Measurements from ENCODE around the gene TMEM86A.

TMEM86A gene

DNA sequence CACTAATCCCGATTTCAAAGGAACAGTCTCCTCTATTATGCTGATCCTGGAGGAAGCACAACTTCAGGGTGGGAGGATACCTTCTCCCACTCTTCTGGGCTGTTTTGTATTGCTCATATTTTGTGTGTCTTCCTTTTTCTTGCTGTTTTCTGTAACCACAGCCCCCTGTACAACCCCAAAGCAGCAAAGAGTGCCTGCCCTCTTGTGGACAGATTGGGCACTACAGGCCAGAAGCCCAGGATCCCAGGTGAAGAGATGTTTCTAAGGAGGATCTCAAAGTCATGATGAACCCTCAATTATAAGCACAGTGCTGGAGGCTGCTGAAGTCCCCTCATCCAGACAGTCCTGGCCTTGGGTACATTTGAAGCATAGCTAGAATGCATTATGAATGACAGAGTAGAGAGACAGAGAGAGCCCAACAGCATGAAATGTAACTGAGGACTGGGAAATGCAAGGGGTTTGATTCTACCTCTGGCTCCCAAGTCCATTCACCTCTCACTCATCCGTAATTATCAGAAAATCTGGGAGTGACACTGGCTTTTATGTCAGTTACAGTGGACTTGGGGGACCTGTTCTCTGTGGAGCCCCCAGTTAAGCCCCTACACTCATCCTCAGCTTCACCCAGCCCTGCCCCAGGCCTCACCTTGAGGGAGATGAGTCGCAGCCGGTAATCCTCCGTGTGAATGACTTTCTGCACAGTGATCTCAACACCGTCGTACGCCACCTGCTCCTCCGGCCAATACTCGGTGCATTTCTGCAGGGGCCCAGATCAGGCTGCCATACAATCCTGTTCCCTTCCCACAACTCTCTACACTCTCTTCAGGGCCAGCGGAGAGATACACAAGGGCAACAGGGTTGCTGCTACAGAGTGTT, 33.6 kb downstream of the TMEM86A start:
- no peak overlapping the region for H3K4me3 ChIP-seq (ENCODE audit: control insufficient read depth, low read depth, low read length)
- no peak for DNase-seq (ENCODE audit: low read depth)
- TF ChIP-seq, protein P1, sequence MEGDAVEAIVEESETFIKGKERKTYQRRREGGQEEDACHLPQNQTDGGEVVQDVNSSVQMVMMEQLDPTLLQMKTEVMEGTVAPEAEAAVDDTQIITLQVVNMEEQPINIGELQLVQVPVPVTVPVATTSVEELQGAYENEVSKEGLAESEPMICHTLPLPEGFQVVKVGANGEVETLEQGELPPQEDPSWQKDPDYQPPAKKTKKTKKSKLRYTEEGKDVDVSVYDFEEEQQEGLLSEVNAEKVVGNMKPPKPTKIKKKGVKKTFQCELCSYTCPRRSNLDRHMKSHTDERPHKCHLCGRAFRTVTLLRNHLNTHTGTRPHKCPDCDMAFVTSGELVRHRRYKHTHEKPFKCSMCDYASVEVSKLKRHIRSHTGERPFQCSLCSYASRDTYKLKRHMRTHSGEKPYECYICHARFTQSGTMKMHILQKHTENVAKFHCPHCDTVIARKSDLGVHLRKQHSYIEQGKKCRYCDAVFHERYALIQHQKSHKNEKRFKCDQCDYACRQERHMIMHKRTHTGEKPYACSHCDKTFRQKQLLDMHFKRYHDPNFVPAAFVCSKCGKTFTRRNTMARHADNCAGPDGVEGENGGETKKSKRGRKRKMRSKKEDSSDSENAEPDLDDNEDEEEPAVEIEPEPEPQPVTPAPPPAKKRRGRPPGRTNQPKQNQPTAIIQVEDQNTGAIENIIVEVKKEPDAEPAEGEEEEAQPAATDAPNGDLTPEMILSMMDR (IDR thresholded peaks at IDR 0.05; ENCODE audit: control insufficient read depth, insufficient read depth, low read depth, low read length, missing control alignments) = peak; percentile 98

- H3K4me3 ChIP-seq (ENCODE audit: control insufficient read depth, low read depth, low read length) = no peak overlapping the region
- no peak for DNase-seq (ENCODE audit: low read depth)
- TF ChIP-seq, protein P1 (IDR thresholded peaks at IDR 0.05; ENCODE audit: control insufficient read depth, insufficient read depth, low read depth, low read length, missing control alignments) = no peak
These were observed 34.6 kb downstream of the TMEM86A start for GRCh38 chr11:18733202-18733601.

DNA sequence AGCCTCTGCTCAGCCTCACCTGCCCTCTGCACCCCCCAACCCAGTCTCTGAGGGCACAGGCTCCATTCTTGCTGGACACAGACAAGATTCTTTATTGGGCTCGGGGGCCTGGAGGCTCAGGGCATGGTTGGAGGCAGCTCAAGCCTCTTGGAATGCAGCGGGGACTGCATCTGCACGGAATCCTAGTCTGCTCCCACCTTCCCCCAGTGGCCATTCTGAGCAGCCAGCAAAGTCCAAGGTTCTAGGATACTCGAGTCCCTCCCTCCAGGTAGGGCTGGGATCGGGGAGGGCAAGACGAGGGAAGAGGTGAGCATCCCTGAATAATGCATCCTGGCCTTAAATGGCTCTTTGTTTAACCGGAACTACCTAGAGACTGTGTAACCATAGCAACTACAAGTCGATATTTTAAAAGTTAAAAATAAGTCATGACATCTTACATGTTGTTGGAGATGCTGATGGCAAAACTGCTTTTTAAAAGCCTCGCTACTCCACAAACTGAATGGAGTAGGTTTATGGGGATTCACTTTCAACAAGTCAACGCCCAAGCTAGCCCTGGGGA, 38.1 kb downstream of the TMEM86A start:
- TF ChIP-seq, protein P1 (IDR thresholded peaks at IDR 0.05; ENCODE audit: control insufficient read depth, insufficient read depth, low read depth, low read length, missing control alignments) = no peak
- no peak for DNase-seq (ENCODE audit: low read depth)
- H3K4me3 ChIP-seq (ENCODE audit: control insufficient read depth, low read depth, low read length) = no peak overlapping the region

DNA sequence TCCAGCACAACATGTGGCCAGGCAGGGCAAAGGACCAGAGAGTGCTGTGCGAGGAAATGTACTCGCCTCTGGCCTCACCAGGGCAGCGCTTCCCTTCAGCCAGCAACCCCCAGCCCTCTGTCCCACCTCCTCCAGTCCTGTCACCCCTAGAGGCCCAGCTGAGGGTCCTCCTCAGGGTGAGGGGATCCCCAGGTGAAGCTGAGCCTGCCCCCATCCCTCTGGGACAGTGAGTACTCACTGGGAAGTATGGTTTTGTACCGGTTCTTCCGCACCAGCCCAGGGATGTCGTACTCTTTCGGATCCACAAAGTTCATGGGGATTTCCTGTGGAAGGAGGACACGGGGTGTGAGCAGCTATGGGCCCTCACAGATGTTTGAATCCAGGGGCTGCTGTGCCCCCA, 39.1 kb downstream of the TMEM86A start:
- TF ChIP-seq, protein P1 (IDR thresholded peaks at IDR 0.05; ENCODE audit: control insufficient read depth, insufficient read depth, low read depth, low read length, missing control alignments) = no peak
- no peak for DNase-seq (ENCODE audit: low read depth)
- no peak overlapping the region for H3K4me3 ChIP-seq (ENCODE audit: control insufficient read depth, low read depth, low read length)

DNA sequence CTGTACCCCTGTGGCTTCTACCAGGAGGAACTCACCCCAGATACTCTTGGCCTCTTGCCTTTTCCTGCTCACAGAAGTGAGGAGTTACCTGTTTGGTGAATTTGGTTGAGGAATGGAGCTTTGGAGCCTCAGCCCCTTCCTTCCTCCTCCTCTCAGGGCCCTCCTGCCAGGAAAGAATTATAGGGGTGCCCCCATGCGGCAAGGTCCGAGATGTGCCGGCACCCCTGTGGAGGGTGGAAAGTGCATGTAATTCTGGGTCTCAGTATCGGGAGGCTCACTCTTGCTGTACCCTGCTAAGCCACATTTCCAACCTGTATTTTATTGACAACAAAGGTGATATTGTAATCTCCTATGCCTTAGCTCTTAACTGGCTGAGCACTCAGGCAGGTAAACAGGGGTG, 41.1 kb downstream of the TMEM86A start:
- no peak overlapping the region for H3K4me3 ChIP-seq (ENCODE audit: control insufficient read depth, low read depth, low read length)
- TF ChIP-seq, protein P1 (IDR thresholded peaks at IDR 0.05; ENCODE audit: control insufficient read depth, insufficient read depth, low read depth, low read length, missing control alignments) = no peak
- no peak for DNase-seq (ENCODE audit: low read depth)

GRCh38 chr11:18741783-18742182, 43.2 kb downstream of the TMEM86A start:
- no peak overlapping the region for H3K4me3 ChIP-seq (ENCODE audit: control insufficient read depth, low read depth, low read length)
- DNase-seq (ENCODE audit: low read depth) = no peak
- TF ChIP-seq, protein P1 (IDR thresholded peaks at IDR 0.05; ENCODE audit: control insufficient read depth, insufficient read depth, low read depth, low read length, missing control alignments) = no peak

All from AG09309 (cell line).